PFSK-1 (cell line): ENCODE data around the gene COMMD3.

Experiments used
- FOXP2 ChIP-seq: optimal IDR thresholded peaks from 2 replicates; pipeline ENCODE3; 2011; ENCODE audit warnings: borderline replicate concordance, control low read depth, inconsistent platforms; ENCODE audit not compliant: insufficient read depth; ENCODE audit errors: extremely low read length, extremely low read depth
- POLR2AphosphoS5 ChIP-seq: IDR thresholded peaks from 2 replicates; pipeline ENCODE4 v1.6.1; 2012; ENCODE audit warnings: low read depth, mild to moderate bottlenecking, control low read depth, low read length, moderate library complexity
- REST ChIP-seq, 2 experiments: IDR thresholded peaks; 2 replicates each; pipeline versions ENCODE4 v1.6.1 to v1.8.0; 2011 to 2012; ENCODE audit warnings: low read depth in 2 of 2, low read length in 2 of 2, control low read depth in 1 of 2, inconsistent platforms in 1 of 2, mild to moderate bottlenecking in 1 of 2, moderate library complexity in 1 of 2; ENCODE audit not compliant: insufficient read depth in 1 of 2
- SIN3A ChIP-seq: IDR thresholded peaks from 2 replicates; pipeline ENCODE4 v1.6.1; 2012; ENCODE audit warnings: mild to moderate bottlenecking, low read length, moderate library complexity, borderline replicate concordance; ENCODE audit not compliant: insufficient read depth
- TAF1 ChIP-seq: IDR thresholded peaks from 2 replicates; pipeline ENCODE4 v1.6.1; 2012; ENCODE audit warnings: low read length, control low read depth, borderline replicate concordance; ENCODE audit not compliant: insufficient read depth

DNA sequence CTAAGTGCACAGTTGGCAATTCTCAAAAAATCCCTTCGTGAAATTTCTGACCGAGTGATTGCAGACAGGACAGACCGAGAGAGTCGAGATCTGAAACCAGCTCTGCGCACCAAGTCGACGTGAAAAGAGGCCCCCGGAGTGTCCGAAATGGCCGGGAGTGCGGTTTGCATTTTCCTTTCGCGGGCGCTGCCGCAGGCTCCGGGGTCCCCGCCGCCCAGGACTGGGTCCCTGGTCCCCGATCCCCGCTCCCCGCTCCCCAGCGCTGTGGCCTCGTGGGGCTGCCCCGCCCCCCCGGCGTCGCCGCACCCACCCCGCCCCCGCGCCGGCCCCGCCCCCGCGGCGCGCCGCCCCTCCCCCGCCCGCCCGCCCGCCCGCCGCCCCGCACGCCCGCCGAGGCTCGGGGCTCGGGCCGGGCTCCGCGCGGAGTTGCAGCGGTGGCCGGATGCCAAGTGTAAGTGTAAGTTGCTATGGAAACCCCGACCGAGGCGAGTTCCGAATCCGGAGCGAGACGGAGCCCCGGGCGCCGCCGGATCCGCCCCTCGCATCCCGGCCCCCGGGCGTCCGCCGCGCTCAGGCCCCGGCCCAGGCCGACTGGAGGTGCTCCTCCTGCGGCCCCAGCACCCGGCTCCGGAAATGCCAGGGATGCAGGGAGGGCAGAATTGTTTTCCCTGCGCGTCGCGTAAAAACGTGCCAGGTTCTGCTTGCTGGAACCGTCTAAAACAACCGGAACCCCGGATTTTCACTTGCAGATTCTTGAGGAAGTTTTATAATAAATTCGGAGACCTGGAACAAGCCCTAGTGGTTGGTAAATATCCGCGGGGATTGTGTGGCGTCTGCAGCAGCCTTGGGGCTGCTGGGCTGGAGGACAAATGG lies 9.3 kb downstream of the COMMD3 start:
- TF ChIP-seq SIN3A (peak; percentile 65; the same call in 1 of the 2 replicates), TAF1 (no peak), REST (IDR thresholded peaks at IDR 0.05; ENCODE audit: insufficient read depth in 1 of 2, low read depth in 2 of 2, low read length in 2 of 2) (no peak), POLR2AphosphoS5 (no peak), FOXP2 (peak; percentile 44)
